HG03103 (cell line): ENCODE measurements around the gene SLC6A1.

Source experiments
- ATAC-seq: cut with Tn5 transposase; IDR thresholded peaks from one replicate; pipeline ENCODE4 v1.9.1; 2021; ENCODE audit warnings: low read depth; ENCODE audit not compliant: unreplicated experiment

The SLC6A1 gene

GRCh38 chr3:10992017-10992942, at the start of gene SLC6A1:
TSS of gene SLC6A1 (plus strand) at chr3:10992748. CDS start at chr3:11017212, 24,464 bp downstream.
- no peak for ATAC-seq

GRCh38 chr3:10944866-10945265, 47.7 kb upstream of the SLC6A1 start:
- no peak for ATAC-seq

- ATAC-seq: no peak
Measured at GRCh38 chr3:10945683-10946287, 46.8 kb upstream of the SLC6A1 start.

- ATAC-seq: no peak
Measured at GRCh38 chr3:10946526-10946925, 46.0 kb upstream of the SLC6A1 start.

GRCh38 chr3:10948326-10948725, 44.2 kb upstream of the SLC6A1 start:
- ATAC-seq: no peak

GRCh38 chr3:10949197-10949596, 43.4 kb upstream of the SLC6A1 start:
- no peak for ATAC-seq

- ATAC-seq: no peak
Measured at GRCh38 chr3:10950476-10951294, 41.9 kb upstream of the SLC6A1 start.

GRCh38 chr3:10951295-10951926, 41.1 kb upstream of the SLC6A1 start:
- no peak for ATAC-seq

GRCh38 chr3:10952525-10952924, 40.0 kb upstream of the SLC6A1 start:
- ATAC-seq: no peak

GRCh38 chr3:10954740-10955139, 37.8 kb upstream of the SLC6A1 start:
- ATAC-seq: no peak

GRCh38 chr3:10955711-10956453, 36.7 kb upstream of the SLC6A1 start:
- ATAC-seq: no peak

- no peak for ATAC-seq
Measured at GRCh38 chr3:10956531-10956930, 36.0 kb upstream of the SLC6A1 start.

- ATAC-seq: no peak
Measured at GRCh38 chr3:10956986-10957385, 35.6 kb upstream of the SLC6A1 start.

- no peak for ATAC-seq
Measured at GRCh38 chr3:10957976-10958749, 34.4 kb upstream of the SLC6A1 start.

GRCh38 chr3:10960255-10960654, 32.3 kb upstream of the SLC6A1 start:
- ATAC-seq: no peak

GRCh38 chr3:10961921-10962320, 30.6 kb upstream of the SLC6A1 start:
- ATAC-seq: no peak

- no peak for ATAC-seq
Measured at GRCh38 chr3:10962481-10963036, 30.0 kb upstream of the SLC6A1 start.

GRCh38 chr3:10964537-10965167, 27.9 kb upstream of the SLC6A1 start:
- ATAC-seq: no peak
